HL-60 (cell line): ENCODE results near the gene AARSD1.
"Not testable (repeated sequence)": the region's sequence is repeated elsewhere in the genome, so short reads cannot be mapped to it uniquely, and the experiment has no call there.

Source experiments
- DNase-seq, 2 experiments: peaks; one replicate each; pipeline ENCODE4 v3.0.0-alpha.2; 2010 to 2020; ENCODE audit warnings: low read depth in 1 of 2, low spot score in 1 of 2
- H3K27ac ChIP-seq: fragments of 250-450 bp; sonication (Bioruptor Pico); replicated peaks from 2 replicates; pipeline ENCODE4 v1.5.1; 2020; ENCODE audit warnings: mild to moderate bottlenecking, moderate library complexity
- H3K27me3 ChIP-seq: fragments of 250-450 bp; sonication (Bioruptor Pico); 2 replicates; pipeline ENCODE4 v1.5.1; 2021; ENCODE audit warnings: mild to moderate bottlenecking, moderate library complexity; ENCODE audit not compliant: insufficient read depth, poor library complexity, severe bottlenecking
- H3K4me3 ChIP-seq: replicated peaks from 2 replicates; pipeline ENCODE4 v1.5.1; 2011; ENCODE audit warnings: mild to moderate bottlenecking, control low read depth, low read length; ENCODE audit not compliant: insufficient read depth
- CTCF ChIP-seq: IDR thresholded peaks from one replicate; pipeline ENCODE4 v1.5.1; 2011; ENCODE audit warnings: low read length, control low read depth, inconsistent platforms; ENCODE audit not compliant: insufficient read depth
- GABPA ChIP-seq: IDR thresholded peaks from 2 replicates; pipeline ENCODE4 v1.6.1; 2012; ENCODE audit warnings: low read depth
- POLR2AphosphoS5 ChIP-seq: IDR thresholded peaks from 2 replicates; pipeline ENCODE4 v1.6.1; 2012; ENCODE audit warnings: low read depth
- REST ChIP-seq: IDR thresholded peaks from 2 replicates; pipeline ENCODE4 v1.6.1; 2012; ENCODE audit warnings: low read depth; ENCODE audit not compliant: insufficient replicate concordance
- SPI1 ChIP-seq: IDR thresholded peaks from 2 replicates; pipeline ENCODE4 v1.6.1; 2012; ENCODE audit warnings: low read depth, mild to moderate bottlenecking, borderline replicate concordance

AARSD1 gene

GRCh38 chr17:42929497-42929844, 34.8 kb downstream of the AARSD1 start:
- no peak overlapping the region for H3K27ac ChIP-seq
- H3K27me3 ChIP-seq: no peaks in the 10 kb centered on the region
- no peak for TF ChIP-seq SPI1
- no peak for DNase-seq
- no peak overlapping the region for H3K4me3 ChIP-seq

GRCh38 chr17:42928714-42929496, 35.3 kb downstream of the AARSD1 start:
- H3K27me3 ChIP-seq: no peaks in the 10 kb centered on the region
- TF ChIP-seq REST: no peak
- TF ChIP-seq SPI1: no peak
- TF ChIP-seq POLR2AphosphoS5: peak; percentile 31; the same call in 1 of the 2 replicates
- no peak for TF ChIP-seq GABPA
- peak; percentile 41 for TF ChIP-seq CTCF
- H3K27ac ChIP-seq: peak overlapping the region; percentile 69
- peak; percentile 74 to 77 for DNase-seq
- no peak overlapping the region for H3K4me3 ChIP-seq

GRCh38 chr17:42924891-42925290, 39.4 kb downstream of the AARSD1 start:
- TF ChIP-seq SPI1 (no peak), POLR2AphosphoS5 (no peak), GABPA (no peak), REST (no peak)
- H3K4me3 ChIP-seq: no peak overlapping the region
- H3K27ac ChIP-seq: no peak overlapping the region
- no peak for DNase-seq
- H3K27me3 ChIP-seq: no peaks in the 10 kb centered on the region

GRCh38 chr17:42923472-42923871, 40.8 kb downstream of the AARSD1 start:
- H3K27me3 ChIP-seq, H3K27ac ChIP-seq, H3K4me3 ChIP-seq, DNase-seq: not testable (repeated sequence)

- Histone ChIP-seq H3K27ac (no peak overlapping the region), H3K4me3 (no peak overlapping the region), H3K27me3 (no peaks in the 10 kb centered on the region)
- no peak for TF ChIP-seq GABPA
- no peak for TF ChIP-seq REST
- no peak for TF ChIP-seq SPI1
- no peak for TF ChIP-seq POLR2AphosphoS5
- TF ChIP-seq CTCF: no peak
- no peak for DNase-seq
Measured at GRCh38 chr17:42922294-42922693, 42.0 kb downstream of the AARSD1 start.
